Kidney epithelial cell (primary cell): ENCODE measurements around the gene FANCC. TPM values are rescaled to one million over a fixed set of nuclear protein-coding genes. Genes with fewer than 3 reads are reported as not detected.
"Not testable (repeated sequence)": the region's sequence is repeated elsewhere in the genome, so short reads cannot be mapped to it uniquely, and the experiment has no call there.

Source experiments
- DNase-seq: peaks from one replicate; pipeline ENCODE4 v3.0.0-alpha.2; 2010; ENCODE audit warnings: low read depth
- H3K27me3 ChIP-seq: 2 replicates; pipeline ENCODE4 v1.6.0; 2011; ENCODE audit warnings: low read length; ENCODE audit not compliant: control insufficient read depth, insufficient read depth
- H3K36me3 ChIP-seq: 2 replicates; pipeline ENCODE4 v1.5.1; 2011; ENCODE audit warnings: low read length; ENCODE audit not compliant: control insufficient read depth, insufficient read depth
- H3K4me3 ChIP-seq: 2 replicates; pipeline ENCODE4 v1.5.1; 2011; ENCODE audit warnings: low read depth, mild to moderate bottlenecking, control low read depth, low read length
- total RNA-seq: library from RNA; depleted of rRNA; stranded (reverse); fragments of >200 nt; gene quantifications from 2 replicates; pipeline ENCODE4 v1.2.3, GENCODE V29; 2015
- TF ChIP-seq, protein P1 (sequence below): IDR thresholded peaks from 2 replicates; pipeline ENCODE4 v1.5.1; 2011; ENCODE audit warnings: mild to moderate bottlenecking, moderate library complexity, low read length, control low read depth, inconsistent platforms; ENCODE audit not compliant: insufficient read depth, poor library complexity, severe bottlenecking

FANCC gene
- total RNA-seq, 1 donor from 2014 or later, result 6.1 TPM

DNA sequence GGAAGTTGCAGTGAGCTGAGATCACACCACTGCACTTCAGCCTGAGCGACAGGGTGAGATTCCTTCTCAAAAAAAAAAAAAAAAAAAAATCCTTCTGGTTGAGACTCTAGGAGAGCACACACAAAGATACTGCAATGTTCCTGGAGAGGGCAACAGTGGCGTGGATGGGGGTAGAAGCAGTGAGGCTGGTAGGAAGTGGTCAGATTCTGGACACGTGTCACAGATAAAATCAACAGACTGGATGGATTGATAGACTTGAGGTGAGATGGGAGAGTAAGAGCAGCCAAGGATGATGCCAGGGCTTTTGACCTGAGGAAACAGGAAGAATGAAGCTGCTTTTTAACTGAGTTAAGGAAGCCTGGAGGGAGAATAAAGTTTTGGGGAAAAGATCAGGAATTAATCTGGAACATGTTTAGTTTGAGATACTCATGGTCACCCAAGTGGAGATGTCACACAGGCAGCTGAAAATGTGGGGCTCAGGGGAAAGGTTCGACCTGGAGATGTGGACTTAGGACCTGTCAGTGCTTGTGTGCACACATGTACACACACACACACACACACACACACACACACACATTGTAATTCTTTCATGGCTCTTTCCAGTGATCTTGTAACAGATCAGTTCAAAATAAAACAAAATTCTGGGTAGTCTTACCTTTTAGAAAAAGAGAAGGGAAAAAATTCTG is 88.1 kb downstream of the FANCC start:
- no peaks in the 10 kb centered on the region for H3K27me3 ChIP-seq
- TF ChIP-seq, protein P1, sequence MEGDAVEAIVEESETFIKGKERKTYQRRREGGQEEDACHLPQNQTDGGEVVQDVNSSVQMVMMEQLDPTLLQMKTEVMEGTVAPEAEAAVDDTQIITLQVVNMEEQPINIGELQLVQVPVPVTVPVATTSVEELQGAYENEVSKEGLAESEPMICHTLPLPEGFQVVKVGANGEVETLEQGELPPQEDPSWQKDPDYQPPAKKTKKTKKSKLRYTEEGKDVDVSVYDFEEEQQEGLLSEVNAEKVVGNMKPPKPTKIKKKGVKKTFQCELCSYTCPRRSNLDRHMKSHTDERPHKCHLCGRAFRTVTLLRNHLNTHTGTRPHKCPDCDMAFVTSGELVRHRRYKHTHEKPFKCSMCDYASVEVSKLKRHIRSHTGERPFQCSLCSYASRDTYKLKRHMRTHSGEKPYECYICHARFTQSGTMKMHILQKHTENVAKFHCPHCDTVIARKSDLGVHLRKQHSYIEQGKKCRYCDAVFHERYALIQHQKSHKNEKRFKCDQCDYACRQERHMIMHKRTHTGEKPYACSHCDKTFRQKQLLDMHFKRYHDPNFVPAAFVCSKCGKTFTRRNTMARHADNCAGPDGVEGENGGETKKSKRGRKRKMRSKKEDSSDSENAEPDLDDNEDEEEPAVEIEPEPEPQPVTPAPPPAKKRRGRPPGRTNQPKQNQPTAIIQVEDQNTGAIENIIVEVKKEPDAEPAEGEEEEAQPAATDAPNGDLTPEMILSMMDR, result no peak
- H3K36me3 ChIP-seq, result no peaks in the 10 kb centered on the region
- no peak overlapping the region for H3K4me3 ChIP-seq
- no peak for DNase-seq

DNA sequence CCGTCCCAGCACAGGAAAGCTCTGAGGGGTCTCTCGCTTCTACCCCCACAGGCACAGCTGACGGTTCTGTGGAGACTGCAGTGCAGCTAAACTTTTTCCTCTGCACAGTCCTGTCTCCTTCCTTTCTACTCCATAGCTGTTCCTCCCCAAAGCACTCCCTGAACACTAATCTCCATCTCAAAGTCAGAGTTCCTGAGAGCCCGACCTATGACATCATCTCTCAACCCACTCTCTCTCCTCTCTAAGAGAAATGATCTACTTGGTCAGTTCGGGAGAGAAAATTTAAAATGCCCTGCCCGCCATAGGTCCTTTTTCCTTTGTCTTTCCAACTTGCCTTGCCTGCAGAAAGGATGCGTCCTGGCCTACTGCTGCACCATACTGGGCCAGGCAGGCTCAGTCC is 90.6 kb downstream of the FANCC start:
- Histone ChIP-seq H3K4me3 (no peak overlapping the region), H3K36me3 (no peaks in the 10 kb centered on the region), H3K27me3 (no peaks in the 10 kb centered on the region)
- no peak for DNase-seq
- TF ChIP-seq, protein P1, result no peak

DNA sequence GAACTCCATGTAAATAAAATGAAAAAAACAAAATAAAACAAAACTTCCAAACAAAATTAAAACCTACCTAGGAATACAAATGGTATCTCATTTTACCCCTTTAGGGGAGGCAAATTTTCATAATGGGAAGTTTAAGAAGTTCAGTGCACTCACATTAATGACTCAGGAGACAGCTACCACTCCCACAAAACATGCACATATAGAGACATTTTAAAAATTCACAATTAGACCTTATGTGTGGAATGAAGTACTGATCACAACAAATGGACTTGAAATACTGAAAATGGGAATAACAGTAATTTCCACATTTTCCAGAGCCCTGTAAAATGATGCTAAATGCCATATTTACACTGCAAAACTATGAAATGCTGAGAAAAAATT is 91.8 kb downstream of the FANCC start:
- Histone ChIP-seq H3K36me3 (no peaks in the 10 kb centered on the region), H3K27me3 (no peaks in the 10 kb centered on the region), H3K4me3 (no peak overlapping the region)
- no peak for DNase-seq
- TF ChIP-seq, protein P1, result no peak

DNA sequence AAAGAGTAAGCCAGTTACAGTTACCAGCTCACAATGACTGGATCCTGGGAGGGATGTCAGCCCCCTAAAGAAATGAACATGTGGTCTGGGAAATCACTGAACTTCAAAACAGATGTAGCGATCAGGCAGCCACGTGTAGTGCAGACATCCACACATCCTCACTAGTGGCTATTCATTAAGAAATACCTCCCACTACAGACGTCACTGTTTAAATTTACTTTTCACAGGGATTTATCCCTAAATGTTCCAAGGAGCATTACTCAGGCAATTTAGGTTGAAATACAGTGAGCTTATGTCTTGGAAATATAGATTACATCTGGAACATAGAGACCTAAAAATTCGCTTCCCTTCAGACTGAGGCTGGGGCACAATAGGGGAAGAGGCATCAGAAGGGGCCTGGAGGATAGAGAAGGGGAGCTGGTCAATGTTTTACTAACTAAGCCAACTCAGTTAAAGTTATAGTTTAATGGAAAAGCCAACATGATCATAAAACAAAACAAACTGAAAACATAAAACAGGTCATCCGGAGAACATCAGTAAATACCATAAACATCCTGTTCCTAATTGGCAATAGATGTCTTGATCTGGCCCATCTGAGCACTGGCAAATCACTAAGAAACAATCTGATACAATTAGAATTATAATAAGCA is 92.3 kb downstream of the FANCC start:
- Histone ChIP-seq H3K27me3 (no peaks in the 10 kb centered on the region), H3K36me3 (no peaks in the 10 kb centered on the region), H3K4me3 (no peak overlapping the region)
- no peak for DNase-seq
- TF ChIP-seq, protein P1, result no peak

DNA sequence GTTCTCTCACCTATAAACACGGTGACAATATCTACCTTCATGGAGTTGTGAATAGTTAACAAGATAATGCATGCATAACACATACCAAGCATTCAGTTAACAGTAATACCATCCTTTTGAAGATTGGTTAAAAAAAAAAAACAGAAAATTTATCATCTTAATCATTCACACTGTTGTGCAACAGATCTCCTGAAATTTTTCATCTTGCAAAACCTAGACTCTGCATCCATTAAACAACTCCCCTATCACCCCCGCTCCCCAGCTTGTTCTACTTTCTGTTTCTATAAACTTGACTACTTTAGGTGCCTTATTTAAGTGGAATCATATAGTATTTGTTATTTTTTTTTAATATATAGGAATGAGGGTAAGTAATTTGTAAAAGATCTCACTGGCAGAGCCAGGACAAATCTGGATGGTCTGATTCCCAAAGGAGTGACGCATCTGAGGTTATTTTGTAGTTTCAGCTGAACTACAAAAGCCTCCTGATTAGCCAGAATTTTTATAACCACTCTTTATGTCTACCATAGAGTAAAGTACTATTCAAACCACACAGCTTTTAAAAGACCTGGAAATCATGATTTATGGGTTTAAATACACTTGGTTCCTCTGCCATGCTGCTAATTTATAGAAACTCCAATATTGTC is 93.0 kb downstream of the FANCC start:
- Histone ChIP-seq H3K36me3 (no peaks in the 10 kb centered on the region), H3K4me3 (no peak overlapping the region), H3K27me3 (no peaks in the 10 kb centered on the region)
- TF ChIP-seq, protein P1, result no peak
- no peak for DNase-seq

DNA sequence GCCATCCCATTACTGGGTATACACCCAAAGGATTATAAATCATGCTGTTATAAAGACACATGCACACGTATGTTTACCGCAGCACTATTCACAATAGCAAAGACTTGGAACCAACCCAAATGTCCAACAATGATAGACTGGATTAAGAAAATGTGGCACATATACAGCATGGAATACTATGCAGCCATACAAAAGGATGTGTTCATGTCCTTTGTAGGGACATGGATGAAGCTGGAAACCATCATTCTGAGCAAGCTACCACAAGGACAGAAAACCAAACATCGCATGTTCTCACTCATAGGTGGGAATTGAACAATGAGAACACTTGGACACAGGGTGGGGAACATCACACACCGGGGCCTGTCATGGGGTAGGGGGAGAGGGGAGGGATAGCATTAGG is 97.2 kb downstream of the FANCC start:
- not testable (repeated sequence) for H3K36me3 ChIP-seq, H3K27me3 ChIP-seq, H3K4me3 ChIP-seq, DNase-seq
